ENCODE data around the gene CUL4A. TPM values are rescaled to one million over a fixed set of nuclear protein-coding genes. Genes with fewer than 3 reads are reported as not detected.
"Not testable (repeated sequence)": the region's sequence is repeated elsewhere in the genome, so short reads cannot be mapped to it uniquely, and the experiment has no call there.

CUL4A gene
- polyA plus RNA-seq, 4 donors: 68.9 to 91.5 (median 83.5) TPM

DNA sequence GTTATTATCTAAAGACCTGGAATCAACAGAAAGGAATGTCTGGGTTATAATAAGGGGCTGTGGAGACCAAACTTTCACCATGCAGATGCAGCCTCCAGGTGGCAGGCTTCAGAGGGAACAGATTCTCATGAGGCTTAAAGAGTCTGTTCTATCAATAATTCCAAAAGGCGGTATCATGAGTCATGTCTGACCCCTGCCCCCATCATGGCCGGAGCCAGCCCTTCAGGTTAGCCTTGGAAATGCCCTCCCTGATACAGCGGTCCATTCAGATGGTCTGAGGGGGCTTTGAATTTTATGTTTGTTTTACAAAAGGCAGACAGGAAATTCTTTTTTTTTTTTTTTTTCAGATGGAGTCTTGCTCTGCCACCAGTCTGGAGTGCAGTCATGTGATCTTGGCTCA is 66.0 kb downstream of the CUL4A start:
- DNase-seq (ENCODE audit: low read depth in 4 of 4, low spot score in 2 of 4): no peak

GRCh38 chr13:113280126-113280525 is 70.7 kb downstream of the CUL4A start:
- DNase-seq (ENCODE audit: low read depth in 4 of 4, low spot score in 2 of 4): no peak

DNA sequence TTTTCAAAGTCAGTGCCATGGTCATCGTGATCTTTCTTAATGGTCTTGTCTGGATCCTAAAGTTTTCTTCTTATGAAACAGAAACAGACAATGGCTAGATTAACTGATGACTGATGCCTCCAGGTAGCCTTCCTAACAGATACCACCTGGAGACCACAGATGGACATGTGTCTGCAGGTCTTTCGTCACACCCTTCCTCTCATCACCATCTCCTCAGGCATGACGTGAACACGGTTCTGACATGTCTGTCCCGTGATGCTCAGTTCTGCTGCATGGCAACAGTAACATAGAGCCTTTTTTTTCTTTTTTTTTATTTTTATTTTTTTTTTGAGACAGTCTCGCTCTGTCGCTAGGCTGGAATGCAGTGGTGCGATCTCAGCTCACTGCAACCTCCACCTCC is 74.5 kb downstream of the CUL4A start:
- no peak for DNase-seq (ENCODE audit: low read depth in 4 of 4, low spot score in 2 of 4)

GRCh38 chr13:113288880-113289279 is 79.5 kb downstream of the CUL4A start:
- DNase-seq (ENCODE audit: low read depth in 4 of 4, low spot score in 2 of 4): no peak

DNA sequence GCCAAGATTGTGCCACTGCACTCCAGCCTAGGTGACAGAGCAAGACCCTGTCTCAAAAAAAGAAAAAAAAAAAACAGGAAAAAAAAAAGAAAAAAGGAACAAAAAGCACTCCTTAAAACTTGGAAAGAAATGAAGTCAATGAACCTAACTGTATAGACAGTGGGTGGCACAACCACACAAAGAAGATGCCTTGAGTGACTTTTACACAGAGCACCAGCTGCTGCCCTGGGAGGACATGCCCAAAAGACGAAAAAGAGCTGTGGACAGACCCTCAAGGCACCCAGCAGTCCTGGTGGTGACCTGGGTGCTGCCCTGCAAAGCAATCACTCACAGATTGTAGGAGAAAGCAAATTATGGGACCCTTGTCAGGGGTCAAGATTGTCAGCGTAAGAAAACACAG is 81.7 kb downstream of the CUL4A start:
- DNase-seq (ENCODE audit: low read depth in 4 of 4, low spot score in 2 of 4): no peak

- DNase-seq (ENCODE audit: low read depth in 4 of 4, low spot score in 2 of 4): no peak
Measured at GRCh38 chr13:113292021-113292862, 82.8 kb downstream of the CUL4A start.

DNA sequence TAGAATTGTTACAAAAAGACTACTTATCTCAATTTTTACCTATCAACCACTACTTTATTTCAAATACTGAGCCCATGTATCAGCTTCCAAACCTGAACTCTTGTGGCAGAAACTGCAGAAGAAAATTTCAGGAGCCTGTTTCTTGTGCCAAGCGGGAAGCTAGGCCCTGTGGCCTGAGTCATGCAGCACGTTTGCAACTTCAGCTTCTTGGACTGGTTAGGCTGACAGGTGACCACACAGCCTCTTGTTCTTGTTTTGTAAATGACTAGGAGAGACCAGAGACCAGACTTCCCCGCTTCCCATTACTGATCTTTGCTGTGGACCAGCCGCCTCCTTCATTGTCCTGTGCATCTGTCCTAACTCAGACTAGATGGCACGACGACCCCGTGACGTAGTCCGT is 84.3 kb downstream of the CUL4A start:
- DNase-seq (ENCODE audit: low read depth in 4 of 4, low spot score in 2 of 4): no peak

DNA sequence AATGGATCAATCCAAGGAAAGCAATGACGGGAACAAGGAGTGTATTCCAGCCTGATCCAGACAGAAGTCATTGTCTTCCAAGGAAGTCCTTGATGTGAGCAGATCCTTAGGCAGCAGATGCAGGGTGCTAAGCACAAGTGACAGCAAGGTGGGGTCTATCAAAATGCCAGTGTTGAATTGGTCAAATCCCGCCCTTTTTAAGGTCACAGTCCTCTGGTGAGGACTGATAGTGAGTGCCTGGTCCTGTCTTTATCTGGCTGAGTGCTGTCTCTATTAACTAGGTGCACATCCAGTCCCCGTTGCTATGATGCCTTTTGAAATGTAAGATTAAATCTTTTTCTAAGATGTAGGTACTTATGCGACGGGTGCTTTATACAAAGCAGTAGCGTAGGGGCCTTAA is 86.4 kb downstream of the CUL4A start:
- DNase-seq (ENCODE audit: low read depth in 4 of 4, low spot score in 2 of 4): no peak

GRCh38 chr13:113296823-113297369 is 87.5 kb downstream of the CUL4A start, which contains the start of gene LAMP1:
Gene LAMP1, plus strand, starts transcription at chr13:113297239. Its CDS starts 196 bp downstream, at chr13:113297435.
- peak; percentile 92 to 98 (median 94) for DNase-seq (ENCODE audit: low read depth in 4 of 4, low spot score in 2 of 4)

- DNase-seq (ENCODE audit: low read depth in 4 of 4, low spot score in 2 of 4): no peak
Measured at GRCh38 chr13:113297370-113298042, 88.1 kb downstream of the CUL4A start.

DNA sequence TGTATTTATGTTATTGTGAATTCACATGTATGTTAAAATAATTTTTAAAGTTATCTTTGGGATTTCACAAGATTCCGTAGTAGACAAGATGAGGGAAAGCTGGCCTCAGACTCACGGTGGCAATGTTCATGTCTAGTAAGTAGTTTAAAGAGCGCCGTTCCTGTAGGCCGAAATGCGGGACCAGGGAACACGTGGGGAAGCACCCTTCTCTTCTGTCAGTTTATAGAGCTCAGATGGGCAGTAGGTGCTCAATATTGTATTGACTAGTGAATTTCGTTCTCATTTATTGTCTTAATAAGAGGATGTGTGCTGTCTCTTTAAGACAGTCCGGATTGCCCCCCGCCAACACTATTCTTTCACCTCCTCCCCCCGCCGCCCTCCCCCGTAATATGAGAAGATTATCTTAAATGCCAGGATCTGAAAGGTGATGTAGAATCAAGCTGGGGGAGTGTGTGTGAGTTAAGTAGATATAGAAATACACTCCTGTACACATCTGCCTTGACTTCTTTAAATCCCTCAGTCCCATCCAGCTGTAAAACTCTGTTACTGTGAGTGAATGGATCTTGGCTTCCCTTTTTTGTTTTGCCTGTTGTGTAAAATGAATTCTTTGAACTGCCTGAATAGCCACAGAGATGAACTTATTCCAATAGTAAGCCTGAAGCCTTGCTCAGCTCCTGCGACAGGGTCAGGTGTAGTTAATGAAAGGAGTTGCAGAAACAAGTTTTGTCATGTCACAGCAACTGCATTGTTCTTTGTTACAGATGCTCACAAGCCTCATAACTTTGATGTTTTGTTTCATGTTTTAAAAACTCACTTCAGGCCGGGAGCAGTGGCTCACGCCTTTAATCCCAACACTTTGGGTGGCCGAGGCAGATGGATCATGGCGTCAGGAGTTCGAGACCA is 88.9 kb downstream of the CUL4A start:
- no peak for DNase-seq (ENCODE audit: low read depth in 4 of 4, low spot score in 2 of 4)

DNA sequence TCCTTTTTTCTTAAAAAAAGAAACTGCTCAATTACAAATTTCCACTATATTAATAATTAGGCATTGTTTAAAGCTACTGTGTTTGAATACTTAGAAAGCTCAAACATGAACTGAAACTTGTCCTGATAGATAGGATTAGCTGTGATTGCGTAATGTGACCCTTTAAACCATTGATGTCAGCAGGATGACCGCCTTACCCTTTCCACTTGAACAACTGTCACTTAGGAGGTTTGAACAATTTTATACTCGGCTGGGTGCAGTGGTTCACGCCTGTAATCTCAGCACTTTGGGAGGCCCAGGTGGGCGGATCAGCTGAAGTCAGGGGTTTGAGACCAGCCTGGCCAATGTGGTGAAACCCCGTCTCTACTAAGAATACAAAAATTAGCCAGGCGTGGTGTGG is 90.5 kb downstream of the CUL4A start:
- DNase-seq (ENCODE audit: low read depth in 4 of 4, low spot score in 2 of 4): no peak

- DNase-seq (ENCODE audit: low read depth in 4 of 4, low spot score in 2 of 4): no peak
Measured at GRCh38 chr13:113302986-113303385, 93.6 kb downstream of the CUL4A start.

DNA sequence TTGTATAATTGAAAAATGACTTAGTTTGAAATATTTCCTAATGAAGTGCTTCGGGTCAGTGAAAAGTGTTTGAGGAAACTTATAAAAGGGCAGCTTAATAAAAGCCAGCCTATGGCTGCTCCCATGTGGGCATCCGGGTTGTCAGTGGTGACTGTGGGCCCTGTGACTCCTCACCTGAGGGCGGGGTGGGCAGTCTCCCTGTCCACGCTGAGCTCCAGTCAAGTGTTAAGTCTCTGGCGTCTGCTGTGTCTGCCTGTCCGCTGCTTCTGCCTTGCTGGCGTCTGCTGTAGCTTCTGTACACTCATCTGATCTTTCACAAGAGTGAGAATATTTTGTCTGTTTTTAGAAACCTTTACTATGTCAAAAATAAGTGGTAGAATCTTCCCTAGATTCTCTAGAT is 94.7 kb downstream of the CUL4A start:
- no peak for DNase-seq (ENCODE audit: low read depth in 4 of 4, low spot score in 2 of 4)

DNA sequence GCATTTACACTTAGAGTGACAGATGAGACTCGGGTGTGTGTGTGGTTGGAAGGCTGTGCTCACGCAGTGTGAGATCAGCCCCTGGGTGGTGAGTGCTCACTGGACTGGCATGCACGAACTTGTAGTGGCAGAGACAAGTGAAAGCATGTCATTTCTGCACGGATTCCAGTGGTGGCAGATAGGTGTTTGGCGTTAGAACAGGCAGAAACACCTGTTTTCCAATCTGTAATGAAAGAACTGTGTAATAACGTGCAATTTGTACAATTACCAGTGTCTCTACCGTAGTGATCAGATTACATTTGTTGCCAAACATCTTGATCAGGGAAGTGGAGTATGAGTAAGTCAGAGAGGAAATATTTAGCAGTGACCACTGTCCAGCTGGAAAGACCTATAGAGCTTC is 95.8 kb downstream of the CUL4A start:
- DNase-seq (ENCODE audit: low read depth in 4 of 4, low spot score in 2 of 4): no peak

DNA sequence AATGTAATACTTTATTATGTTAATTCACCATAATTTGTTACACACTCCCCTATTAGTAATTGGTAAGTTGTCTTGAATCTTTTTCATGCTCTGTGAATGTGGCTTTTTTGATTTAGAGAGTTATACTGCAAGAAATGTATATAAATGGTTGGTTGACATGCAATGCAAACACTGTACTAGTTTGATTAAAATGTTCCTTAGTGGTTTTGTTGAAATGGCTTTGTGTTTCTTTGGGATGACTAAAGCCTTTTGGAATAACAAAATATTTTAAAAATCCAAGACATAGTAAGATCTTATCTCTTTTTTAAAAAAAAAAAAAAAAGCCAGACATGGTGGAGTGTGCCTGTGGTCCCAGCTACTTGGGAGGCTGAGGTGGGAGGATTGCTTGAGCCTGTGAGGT is 98.1 kb downstream of the CUL4A start:
- no peak for DNase-seq (ENCODE audit: low read depth in 4 of 4, low spot score in 2 of 4)

DNA sequence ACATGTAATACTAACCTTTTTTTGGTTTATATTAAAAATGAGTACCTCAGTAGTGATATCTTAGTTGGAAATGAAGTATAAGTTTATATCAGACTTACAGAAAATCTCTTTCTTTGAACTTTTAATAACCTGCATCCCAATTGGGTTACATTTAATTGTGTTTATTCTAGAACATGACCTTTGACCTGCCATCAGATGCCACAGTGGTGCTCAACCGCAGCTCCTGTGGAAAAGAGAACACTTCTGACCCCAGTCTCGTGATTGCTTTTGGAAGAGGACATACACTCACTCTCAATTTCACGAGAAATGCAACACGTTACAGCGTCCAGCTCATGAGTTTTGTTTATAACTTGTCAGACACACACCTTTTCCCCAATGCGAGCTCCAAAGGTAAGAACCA is 100.1 kb downstream of the CUL4A start:
- DNase-seq (ENCODE audit: low read depth in 4 of 4, low spot score in 2 of 4): no peak

GRCh38 chr13:113314112-113314511 is 104.7 kb downstream of the CUL4A start:
- DNase-seq (ENCODE audit: low read depth in 4 of 4, low spot score in 2 of 4): not testable (repeated sequence)

- not testable (repeated sequence) for DNase-seq (ENCODE audit: low read depth in 4 of 4, low spot score in 2 of 4)
Measured at GRCh38 chr13:113314895-113315470, 105.6 kb downstream of the CUL4A start.

DNA sequence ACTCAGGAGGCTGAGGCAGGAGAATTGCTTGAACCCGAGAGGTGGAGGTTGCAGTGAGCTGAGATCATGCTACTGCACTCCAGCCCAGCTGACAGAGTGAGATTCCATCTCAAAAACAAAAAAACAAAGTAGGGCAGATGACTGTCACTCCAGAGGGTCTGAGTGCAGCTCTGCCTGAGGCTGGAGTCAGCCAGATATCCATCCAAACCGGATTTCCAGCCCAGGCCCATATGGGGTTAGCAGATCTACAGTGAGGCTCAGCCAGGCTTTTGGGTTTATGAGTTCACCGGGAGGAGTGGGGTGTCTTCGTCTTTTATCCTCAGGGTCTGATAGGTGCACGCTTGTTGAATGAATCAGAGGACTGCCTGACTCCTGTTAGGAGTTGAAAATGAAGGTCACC is 106.6 kb downstream of the CUL4A start:
- DNase-seq (ENCODE audit: low read depth in 4 of 4, low spot score in 2 of 4): no peak

Measured in left renal cortex interstitium (tissue), 4 donors.